ENCODE measurements around the gene GPD2. TPM values are rescaled to one million over a fixed set of nuclear protein-coding genes. Genes with fewer than 3 reads are reported as not detected.

The GPD2 gene
- total and polyA plus RNA-seq, 12 donors, result 3.7 to 20.9 (median 14.3) TPM

- Histone ChIP-seq H3K4me3 (peak overlapping the region; percentile 45 to 92 (median 72)), H3K9me3 (no peaks in the 10 kb centered on the region), H3K36me3 (peaks cover 0 to 4% (median 0%) of the 10 kb centered on the region in 9 donors), H3K27ac (peak overlapping the region; percentile 92 to 100 (median 99)), H3K4me1 (peaks cover 5 to 40% (median 24%) of the 10 kb centered on the region in 9 donors), H3K27me3 (no peaks in the 10 kb centered on the region)
- ATAC-seq (peak in 6 of 8 donors; percentile 1 to 31 (median 18)), DNase-seq (peak in 1 of 2 donors; percentile 13)
- intact Hi-C loops (cut with DNase I), result loop anchor here in 7 of 10 donors (1.0 to 10.0 kb wide), 10 partner anchors 34 to 148 kb away; partner anchors contain the start of gene NR4A2 (in 1 of the 7)
- WGBS, 2 donors, result 0% methylated on average over 15 of the region's 15 CpGs
- TF ChIP-seq, protein P1, sequence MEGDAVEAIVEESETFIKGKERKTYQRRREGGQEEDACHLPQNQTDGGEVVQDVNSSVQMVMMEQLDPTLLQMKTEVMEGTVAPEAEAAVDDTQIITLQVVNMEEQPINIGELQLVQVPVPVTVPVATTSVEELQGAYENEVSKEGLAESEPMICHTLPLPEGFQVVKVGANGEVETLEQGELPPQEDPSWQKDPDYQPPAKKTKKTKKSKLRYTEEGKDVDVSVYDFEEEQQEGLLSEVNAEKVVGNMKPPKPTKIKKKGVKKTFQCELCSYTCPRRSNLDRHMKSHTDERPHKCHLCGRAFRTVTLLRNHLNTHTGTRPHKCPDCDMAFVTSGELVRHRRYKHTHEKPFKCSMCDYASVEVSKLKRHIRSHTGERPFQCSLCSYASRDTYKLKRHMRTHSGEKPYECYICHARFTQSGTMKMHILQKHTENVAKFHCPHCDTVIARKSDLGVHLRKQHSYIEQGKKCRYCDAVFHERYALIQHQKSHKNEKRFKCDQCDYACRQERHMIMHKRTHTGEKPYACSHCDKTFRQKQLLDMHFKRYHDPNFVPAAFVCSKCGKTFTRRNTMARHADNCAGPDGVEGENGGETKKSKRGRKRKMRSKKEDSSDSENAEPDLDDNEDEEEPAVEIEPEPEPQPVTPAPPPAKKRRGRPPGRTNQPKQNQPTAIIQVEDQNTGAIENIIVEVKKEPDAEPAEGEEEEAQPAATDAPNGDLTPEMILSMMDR (IDR thresholded peaks at IDR 0.05), result no peak
These were observed 412 bp downstream of the GPD2 start for GRCh38 chr2:156436497-156437085.

DNA sequence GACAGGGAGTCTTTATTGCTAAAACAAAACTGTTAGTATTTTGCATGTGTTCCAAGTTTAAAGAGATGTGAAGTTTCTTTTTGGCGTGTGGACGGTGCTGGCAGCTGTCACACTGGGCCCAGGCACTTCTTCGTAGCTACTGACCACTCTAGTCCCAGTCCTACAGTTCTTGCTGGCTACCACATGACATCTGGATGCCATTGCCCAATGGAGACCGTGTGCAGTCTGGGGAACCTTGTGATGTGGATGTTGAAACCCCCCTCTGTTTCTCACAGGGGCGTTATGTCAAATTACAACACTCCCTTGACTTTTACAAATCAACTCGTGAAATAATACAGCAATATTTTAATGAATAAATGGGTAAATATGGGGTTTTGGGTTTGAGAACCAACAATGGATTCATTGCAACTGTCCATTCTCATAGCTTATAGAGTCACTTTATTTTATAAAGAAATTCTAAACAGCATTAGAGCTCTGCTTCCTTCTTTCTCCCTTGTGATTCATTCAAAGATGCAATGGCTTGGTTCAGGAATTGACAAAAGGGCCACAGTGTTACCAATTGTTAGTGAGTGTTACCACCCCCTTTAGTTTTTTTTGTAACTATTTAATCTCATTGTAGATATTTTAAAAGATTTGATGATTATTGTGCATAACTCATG lies 1.2 kb downstream of the GPD2 start:
- intact Hi-C loops (cut with DNase I), result loop anchor here in 7 of 10 donors (2.0 to 10.0 kb wide), 9 partner anchors 35 to 147 kb away; partner anchors contain the start of gene NR4A2 (in 1 of the 7)
- 26 to 35% methylated on average over 6 of the region's 6 CpGs for WGBS, 2 donors
- peak overlapping the region in 9 of 10 donors; percentile 92 to 100 (median 99) for H3K27ac ChIP-seq
- no peaks in the 10 kb centered on the region for H3K9me3 ChIP-seq
- H3K4me3 ChIP-seq, result peak overlapping the region in 9 of 10 donors; percentile 62 to 92 (median 74)
- DNase-seq (peak in 1 of 2 donors; percentile 18), ATAC-seq (no peak)
- peaks cover 0 to 4% (median 0%) of the 10 kb centered on the region in 9 donors for H3K36me3 ChIP-seq
- TF ChIP-seq, protein P1 (IDR thresholded peaks at IDR 0.05), result no peak
- no peaks in the 10 kb centered on the region for H3K27me3 ChIP-seq
- peaks cover 5 to 36% (median 24%) of the 10 kb centered on the region in 9 donors for H3K4me1 ChIP-seq

DNA sequence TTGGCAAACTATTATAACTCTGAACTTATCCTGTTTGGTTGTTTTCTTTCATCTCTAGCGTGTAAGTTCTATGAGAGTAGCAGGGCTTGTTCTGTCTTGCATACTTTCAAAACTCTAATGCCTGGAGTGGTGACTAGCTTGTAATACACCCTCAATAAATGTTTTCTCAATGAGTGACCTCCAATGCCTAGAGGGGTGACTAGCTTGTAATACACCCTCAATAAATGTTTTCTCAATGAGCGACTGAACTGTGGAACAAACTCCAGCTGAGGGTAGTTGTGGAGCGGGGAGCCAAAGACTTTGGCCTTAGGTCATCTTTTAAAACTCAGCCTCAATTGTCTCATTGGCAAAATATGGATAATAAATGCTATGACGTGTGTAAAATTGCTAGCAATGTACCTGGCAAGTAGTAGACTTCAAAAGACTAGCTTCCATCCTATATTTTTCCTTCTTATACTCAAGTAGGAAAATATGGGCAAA lies 1.8 kb downstream of the GPD2 start:
- no peak for DNase-seq
- WGBS, 2 donors, result 95 to 96% methylated on average over 4 of the region's 4 CpGs
- Histone ChIP-seq H3K27ac (peak overlapping the region in 2 of 10 donors; percentile 99), H3K4me1 (peaks cover 5 to 36% (median 24%) of the 10 kb centered on the region in 9 donors), H3K36me3 (peaks cover 0 to 4% (median 0%) of the 10 kb centered on the region in 9 donors), H3K9me3 (no peaks in the 10 kb centered on the region), H3K4me3 (peak overlapping the region in 2 of 10 donors; percentile 71 to 92), H3K27me3 (no peaks in the 10 kb centered on the region)
- TF ChIP-seq, protein P1 (IDR thresholded peaks at IDR 0.05), result no peak
- no peak for ATAC-seq
- intact Hi-C loops (cut with DNase I), result loop anchor here in 7 of 10 donors (2.0 to 10.0 kb wide), 9 partner anchors 36 to 147 kb away; partner anchors contain the start of gene NR4A2 (in 1 of the 7)

GRCh38 chr2:156443089-156443488 lies 6.9 kb downstream of the GPD2 start:
- TF ChIP-seq, protein P1 (IDR thresholded peaks at IDR 0.05), result no peak
- peaks cover 0 to 22% (median under 1%) of the 10 kb centered on the region in 9 donors for H3K4me1 ChIP-seq
- intact Hi-C loops (cut with DNase I), result no loop called here
- no peak for DNase-seq
- H3K9me3 ChIP-seq, result no peaks in the 10 kb centered on the region
- no peaks in the 10 kb centered on the region for H3K27me3 ChIP-seq
- H3K27ac ChIP-seq, result no peak overlapping the region
- ATAC-seq, result no peak
- H3K36me3 ChIP-seq, result peaks cover 0 to 4% (median 0%) of the 10 kb centered on the region in 9 donors
- no peak overlapping the region for H3K4me3 ChIP-seq
